H9 (cell line): Measurements from ENCODE around the gene HIRA. TPM values are rescaled to one million over a fixed set of nuclear protein-coding genes. Genes with fewer than 3 reads are reported as not detected.

Experiments used
- DNase-seq: peaks from one replicate; pipeline ENCODE4 v3.0.0-alpha.2; 2017
- H2AFZ ChIP-seq: one replicate; pipeline ENCODE4 v1.6.1; 2013; ENCODE audit warnings: mild to moderate bottlenecking, low read length, control low read depth, moderate library complexity
- H2AK5ac ChIP-seq: 2 replicates; pipeline ENCODE4 v1.6.1; 2013; ENCODE audit warnings: low read length, control low read depth, mixed read lengths; ENCODE audit not compliant: insufficient read length
- H2BK120ac ChIP-seq: one replicate; pipeline ENCODE4 v1.6.1; 2013; ENCODE audit warnings: low read depth, mild to moderate bottlenecking, low read length, control low read depth, inconsistent platforms; ENCODE audit not compliant: poor library complexity, severe bottlenecking
- H2BK12ac ChIP-seq: 2 replicates; pipeline ENCODE4 v1.6.1; 2013; ENCODE audit warnings: low read length, control low read depth, mixed read lengths, low read depth; ENCODE audit not compliant: insufficient read length
- H2BK15ac ChIP-seq: 2 replicates; pipeline ENCODE4 v1.6.1; 2013; ENCODE audit warnings: low read depth, low read length, control low read depth
- H2BK20ac ChIP-seq: one replicate; pipeline ENCODE4 v1.6.1; 2013; ENCODE audit warnings: low read depth, mild to moderate bottlenecking, low read length, control low read depth, inconsistent platforms; ENCODE audit not compliant: poor library complexity, severe bottlenecking
- H2BK5ac ChIP-seq: 2 replicates; pipeline ENCODE4 v1.6.1; 2013; ENCODE audit warnings: low read length, control low read depth, mixed read lengths; ENCODE audit not compliant: insufficient read length
- H3K14ac ChIP-seq: 2 replicates; pipeline ENCODE4 v1.6.1; 2013; ENCODE audit warnings: low read length, control low read depth; ENCODE audit not compliant: insufficient read depth
- H3K18ac ChIP-seq: 2 replicates; pipeline ENCODE4 v1.6.1; 2013; ENCODE audit warnings: low read depth, mild to moderate bottlenecking, mixed read lengths, low read length, control low read depth; ENCODE audit not compliant: insufficient read length
- H3K23ac ChIP-seq: 2 replicates; pipeline ENCODE4 v1.6.1; 2013; ENCODE audit warnings: low read length, control low read depth, mixed read lengths, low read depth; ENCODE audit not compliant: insufficient read length
- H3K23me2 ChIP-seq: 2 replicates; pipeline ENCODE4 v1.6.1; 2013; ENCODE audit warnings: low read depth, mild to moderate bottlenecking, mixed read lengths, low read length, control low read depth; ENCODE audit not compliant: insufficient read length, poor library complexity, severe bottlenecking
- H3K27ac ChIP-seq: 2 replicates; pipeline ENCODE4 v1.5.1; 2013; ENCODE audit warnings: low read length, control low read depth, mixed read lengths, low read depth; ENCODE audit not compliant: insufficient read length
- H3K27me3 ChIP-seq: 2 replicates; pipeline ENCODE4 v1.6.1; 2013; ENCODE audit warnings: low read length, control low read depth, inconsistent platforms; ENCODE audit not compliant: insufficient read depth
- H3K4ac ChIP-seq: 2 replicates; pipeline ENCODE4 v1.6.1; 2013; ENCODE audit warnings: low read depth, mild to moderate bottlenecking, control low read depth, inconsistent platforms, low read length, moderate library complexity
- H3K4me1 ChIP-seq: 2 replicates; pipeline ENCODE4 v1.6.1; 2013; ENCODE audit warnings: low read length, control low read depth, inconsistent platforms; ENCODE audit not compliant: insufficient read depth
- H3K4me2 ChIP-seq: 2 replicates; pipeline ENCODE4 v1.6.1; 2013; ENCODE audit warnings: low read length, control low read depth, mixed read lengths; ENCODE audit not compliant: insufficient read length, insufficient read depth
- H3K56ac ChIP-seq: 2 replicates; pipeline ENCODE4 v1.6.1; 2013; ENCODE audit warnings: low read depth, mild to moderate bottlenecking, mixed read lengths, low read length, control low read depth; ENCODE audit not compliant: insufficient read length
- H3K79me1 ChIP-seq: 2 replicates; pipeline ENCODE4 v1.6.1; 2013; ENCODE audit warnings: low read depth, mild to moderate bottlenecking, moderate library complexity, low read length, control low read depth, inconsistent platforms; ENCODE audit not compliant: insufficient read depth, poor library complexity, severe bottlenecking
- H3K79me2 ChIP-seq: 2 replicates; pipeline ENCODE4 v1.6.1; 2013; ENCODE audit warnings: low read length, control low read depth, inconsistent platforms; ENCODE audit not compliant: insufficient read depth
- H3K9ac ChIP-seq: 2 replicates; pipeline ENCODE4 v1.6.1; 2013; ENCODE audit warnings: low read length, control low read depth, mixed read lengths; ENCODE audit not compliant: insufficient read length; ENCODE audit errors: extremely low read depth
- H3K9me3 ChIP-seq: one replicate; pipeline ENCODE4 v1.6.1; 2013; ENCODE audit warnings: low read depth, low read length, inconsistent platforms; ENCODE audit not compliant: control insufficient read depth
- H3T11ph ChIP-seq: one replicate; pipeline ENCODE4 v1.6.1; 2013; ENCODE audit warnings: mild to moderate bottlenecking, low read length, control low read depth, inconsistent platforms
- H4K20me1 ChIP-seq: one replicate; pipeline ENCODE4 v1.6.1; 2013; ENCODE audit not compliant: control insufficient read depth, insufficient read length, insufficient read depth
- H4K5ac ChIP-seq: 2 replicates; pipeline ENCODE4 v1.6.1; 2013; ENCODE audit warnings: low read depth, mild to moderate bottlenecking, mixed read lengths, low read length, control low read depth; ENCODE audit not compliant: insufficient read length
- H4K8ac ChIP-seq: replicated peaks from 2 replicates; pipeline ENCODE4 v1.6.1; 2013; ENCODE audit warnings: low read length, control low read depth, mixed read lengths, low read depth; ENCODE audit not compliant: insufficient read length
- H4K91ac ChIP-seq: 2 replicates; pipeline ENCODE4 v1.6.1; 2013; ENCODE audit warnings: low read depth, mild to moderate bottlenecking, moderate library complexity, mixed read lengths, low read length, control low read depth; ENCODE audit not compliant: insufficient read length
- H3K27ac Mint-ChIP-seq, 3 experiments: 2 replicates in 2 of 3; 3 replicates in 1 of 3; pipeline ENCODE4 v1.8.0; 2020 to 2021; ENCODE audit warnings: mixed read lengths in 3 of 3, mild to moderate bottlenecking in 1 of 3, moderate library complexity in 1 of 3
- H3K27me3 Mint-ChIP-seq: 2 replicates; pipeline ENCODE4 v1.8.0; 2021; ENCODE audit warnings: low read depth, mild to moderate bottlenecking, moderate library complexity, mixed read lengths
- H3K36me3 Mint-ChIP-seq, 3 experiments: 2 replicates in 2 of 3; 3 replicates in 1 of 3; pipeline ENCODE4 v1.8.0; 2020 to 2021; ENCODE audit warnings: low read depth in 3 of 3, mixed read lengths in 3 of 3; ENCODE audit not compliant: insufficient read depth in 1 of 3
- H3K4me1 Mint-ChIP-seq, 2 experiments: 2 replicates each; pipeline ENCODE4 v1.8.0; 2020; ENCODE audit warnings: mixed read lengths in 2 of 2
- H3K4me3 Mint-ChIP-seq, 2 experiments: 2 replicates in 1 of 2; 3 replicates in 1 of 2; pipeline ENCODE4 v1.8.0; 2020 to 2021; ENCODE audit warnings: mild to moderate bottlenecking in 2 of 2, mixed read lengths in 2 of 2, moderate library complexity in 1 of 2
- H3K9me3 Mint-ChIP-seq, 2 experiments: 2 replicates in 1 of 2; 3 replicates in 1 of 2; pipeline ENCODE4 v1.8.0; 2020; ENCODE audit warnings: mild to moderate bottlenecking in 2 of 2, mixed read lengths in 2 of 2, moderate library complexity in 1 of 2
- WGBS: extraction: QIAGEN DNeasy Blood & Tissue Kit; methylation state at CpG from one replicate; pipeline ENCODE4 v1.1.7; 2013; ENCODE audit warnings: missing lambda C conversion rate, low lambda C conversion rate, mixed read lengths; ENCODE audit not compliant: insufficient read length; ENCODE audit errors: extremely low coverage; 5-methylcytosine and 5-hydroxymethylcytosine counted together
- total RNA-seq: library from RNA; stranded (reverse); gene quantifications from 2 replicates; pipeline ENCODE4 v1.2.1, GENCODE V29; 2021
- TF ChIP-seq, protein P1 (sequence below): fragments of 200-600 bp; sonication (generic); conservative IDR thresholded peaks from 3 replicates; pipeline ENCODE4 v1.8.0; 2021; ENCODE audit warnings: antibody characterized with exemption, mild to moderate bottlenecking

HIRA gene
- total RNA-seq, 1 experiment from 2014 or later = 51.9 TPM

- DNase-seq = no peak
- no peaks in the 10 kb centered on the region for H3K27me3 ChIP-seq
- no peaks in the 10 kb centered on the region for H3K9me3 ChIP-seq
- no peak overlapping the region for H2BK15ac ChIP-seq
- no peak overlapping the region for H2BK5ac ChIP-seq
- H3K36me3 Mint-ChIP-seq = peaks cover 34 to 69% (median 48%) of the 10 kb centered on the region in 3 experiments; a peak in 6 of 7 replicates
- no peak overlapping the region for H4K8ac ChIP-seq
- no peaks in the 10 kb centered on the region for H3K79me1 ChIP-seq
- H2AFZ ChIP-seq = no peak overlapping the region
- no peaks in the 10 kb centered on the region for H3K9me3 Mint-ChIP-seq
- no peak overlapping the region for H3K18ac ChIP-seq
- no peak overlapping the region for H3K27ac ChIP-seq
- WGBS = no CpG with 5 or more reads among the region's 4 CpGs
- H4K91ac ChIP-seq = no peak overlapping the region
- no peak overlapping the region for H2BK20ac ChIP-seq
- no peaks in the 10 kb centered on the region for H4K20me1 ChIP-seq
- no peak overlapping the region for H3K14ac ChIP-seq
- no peaks in the 10 kb centered on the region for H3K27me3 Mint-ChIP-seq
- no peak overlapping the region for H3K56ac ChIP-seq
- no peak overlapping the region for H2AK5ac ChIP-seq
- no peak overlapping the region for H3K23ac ChIP-seq
- H3K23me2 ChIP-seq = no peaks in the 10 kb centered on the region
- H3K4me1 ChIP-seq = no peaks in the 10 kb centered on the region
- H2BK120ac ChIP-seq = no peak overlapping the region
- H3K4me1 Mint-ChIP-seq = no peaks in the 10 kb centered on the region
- no peaks in the 10 kb centered on the region; the same call in 1 of the 2 replicates for H3K79me2 ChIP-seq
- H3K27ac Mint-ChIP-seq = no peak overlapping the region; a peak in 1 of 7 replicates
- H3K9ac ChIP-seq = no peak overlapping the region
- no peak overlapping the region for H3T11ph ChIP-seq
- H3K4me3 Mint-ChIP-seq = no peak overlapping the region
- no peak overlapping the region for H3K4ac ChIP-seq
- no peak overlapping the region for H2BK12ac ChIP-seq
- no peak overlapping the region for H4K5ac ChIP-seq
- no peak overlapping the region for H3K4me2 ChIP-seq
- TF ChIP-seq, protein P1, sequence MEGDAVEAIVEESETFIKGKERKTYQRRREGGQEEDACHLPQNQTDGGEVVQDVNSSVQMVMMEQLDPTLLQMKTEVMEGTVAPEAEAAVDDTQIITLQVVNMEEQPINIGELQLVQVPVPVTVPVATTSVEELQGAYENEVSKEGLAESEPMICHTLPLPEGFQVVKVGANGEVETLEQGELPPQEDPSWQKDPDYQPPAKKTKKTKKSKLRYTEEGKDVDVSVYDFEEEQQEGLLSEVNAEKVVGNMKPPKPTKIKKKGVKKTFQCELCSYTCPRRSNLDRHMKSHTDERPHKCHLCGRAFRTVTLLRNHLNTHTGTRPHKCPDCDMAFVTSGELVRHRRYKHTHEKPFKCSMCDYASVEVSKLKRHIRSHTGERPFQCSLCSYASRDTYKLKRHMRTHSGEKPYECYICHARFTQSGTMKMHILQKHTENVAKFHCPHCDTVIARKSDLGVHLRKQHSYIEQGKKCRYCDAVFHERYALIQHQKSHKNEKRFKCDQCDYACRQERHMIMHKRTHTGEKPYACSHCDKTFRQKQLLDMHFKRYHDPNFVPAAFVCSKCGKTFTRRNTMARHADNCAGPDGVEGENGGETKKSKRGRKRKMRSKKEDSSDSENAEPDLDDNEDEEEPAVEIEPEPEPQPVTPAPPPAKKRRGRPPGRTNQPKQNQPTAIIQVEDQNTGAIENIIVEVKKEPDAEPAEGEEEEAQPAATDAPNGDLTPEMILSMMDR = no peak
Observed at GRCh38 chr22:19406846-19407245, 24.7 kb downstream of the HIRA start.
